ENCODE data around the gene NOL4L.

NOL4L gene

DNA sequence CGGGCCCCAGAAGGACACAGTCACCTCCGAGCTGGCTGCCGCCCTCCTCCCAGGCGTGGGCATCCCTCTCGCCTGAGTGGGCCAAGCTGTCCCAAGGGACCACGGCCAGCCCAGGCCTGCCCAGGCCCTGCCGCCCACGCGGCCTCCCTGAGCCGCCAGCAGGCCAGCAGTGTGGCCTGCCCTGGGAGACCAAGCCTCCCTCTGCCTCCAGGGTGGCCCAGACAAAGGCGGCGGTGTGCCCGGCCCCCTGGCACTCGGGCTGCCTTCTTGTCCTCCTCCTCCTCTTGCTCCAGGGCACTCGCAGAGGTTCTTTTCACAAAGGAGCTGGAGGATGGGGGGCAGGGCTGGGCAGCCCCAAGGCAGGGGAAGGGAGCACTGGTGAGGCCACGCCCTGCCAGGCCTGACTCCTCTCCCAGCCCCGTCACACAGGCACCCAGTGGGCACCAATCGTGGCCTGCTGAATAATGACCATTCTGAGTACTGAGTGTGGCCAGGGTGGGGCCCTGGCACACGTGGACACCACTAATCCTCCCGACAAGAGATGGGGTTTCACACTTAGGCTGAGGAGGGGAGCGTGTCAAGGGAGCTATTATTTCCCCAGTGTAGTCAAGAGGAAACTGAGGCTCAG lies 25.3 kb downstream of the NOL4L start:
- no peak for DNase-seq

DNA sequence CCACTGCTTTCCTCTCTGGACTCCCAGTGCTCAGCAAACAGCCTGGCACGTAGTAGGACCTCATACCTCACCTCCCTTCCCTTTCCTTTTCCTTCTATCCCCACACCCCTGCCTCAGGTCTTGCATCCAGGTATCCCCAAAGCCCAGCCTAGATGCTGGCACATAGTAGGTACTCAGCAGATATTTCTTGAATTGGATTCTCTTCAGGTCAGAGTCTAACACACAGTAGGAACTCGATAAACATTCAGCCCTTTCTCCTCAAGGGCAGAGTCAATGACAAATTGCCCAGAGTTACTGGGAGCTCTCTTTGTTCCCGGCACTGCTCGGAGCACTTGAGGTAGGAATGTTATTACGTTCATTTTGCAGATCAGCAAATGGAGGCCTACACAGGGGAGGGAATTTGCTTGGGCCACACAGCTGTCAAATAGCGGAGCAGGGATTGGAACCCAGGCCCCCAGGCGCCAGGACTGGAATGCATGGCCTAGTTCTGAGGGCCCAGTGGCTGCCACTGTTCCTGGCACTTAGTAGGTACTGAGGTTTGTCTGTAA lies 25.9 kb downstream of the NOL4L start:
- no peak for DNase-seq

DNA sequence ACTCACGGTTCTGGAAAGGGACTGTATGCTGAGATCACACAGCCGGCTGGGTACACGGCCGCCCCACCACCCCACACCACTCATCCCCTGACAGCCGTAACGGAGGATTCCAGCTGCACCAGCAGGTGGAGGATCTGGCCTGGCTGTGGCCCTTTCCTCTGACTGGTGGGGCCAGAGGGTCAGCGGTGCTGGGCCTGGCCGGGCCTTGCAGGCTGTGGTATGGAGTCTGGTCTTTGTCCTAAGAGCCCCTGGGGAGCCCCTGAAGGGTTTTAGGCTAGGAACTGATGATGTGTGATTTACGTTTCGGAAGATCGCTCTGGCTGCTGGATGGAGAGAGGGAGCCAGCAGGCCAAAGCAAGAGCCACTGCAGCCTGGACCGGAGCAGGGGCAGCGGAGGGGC lies 26.6 kb downstream of the NOL4L start:
- DNase-seq: no peak

DNA sequence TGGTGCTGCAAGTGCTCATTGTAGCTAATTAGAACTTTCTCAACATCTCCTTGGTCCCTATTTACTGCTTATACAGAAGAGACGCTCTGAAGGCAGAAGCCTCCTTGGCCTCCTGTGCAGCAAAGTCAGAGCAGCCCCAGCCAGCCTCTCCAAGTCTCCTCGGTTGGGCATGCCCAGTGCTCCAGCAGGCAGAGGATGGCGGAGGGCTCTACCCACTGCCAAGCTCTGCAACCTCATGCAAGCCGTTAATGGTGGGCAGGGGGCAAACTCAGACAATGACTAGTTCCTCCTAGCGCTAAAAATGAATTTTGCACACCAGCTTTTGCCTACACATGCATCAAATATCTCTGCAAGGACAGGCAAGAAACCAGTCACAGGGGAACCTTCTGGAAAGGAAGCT lies 27.8 kb downstream of the NOL4L start:
- no peak for DNase-seq

DNA sequence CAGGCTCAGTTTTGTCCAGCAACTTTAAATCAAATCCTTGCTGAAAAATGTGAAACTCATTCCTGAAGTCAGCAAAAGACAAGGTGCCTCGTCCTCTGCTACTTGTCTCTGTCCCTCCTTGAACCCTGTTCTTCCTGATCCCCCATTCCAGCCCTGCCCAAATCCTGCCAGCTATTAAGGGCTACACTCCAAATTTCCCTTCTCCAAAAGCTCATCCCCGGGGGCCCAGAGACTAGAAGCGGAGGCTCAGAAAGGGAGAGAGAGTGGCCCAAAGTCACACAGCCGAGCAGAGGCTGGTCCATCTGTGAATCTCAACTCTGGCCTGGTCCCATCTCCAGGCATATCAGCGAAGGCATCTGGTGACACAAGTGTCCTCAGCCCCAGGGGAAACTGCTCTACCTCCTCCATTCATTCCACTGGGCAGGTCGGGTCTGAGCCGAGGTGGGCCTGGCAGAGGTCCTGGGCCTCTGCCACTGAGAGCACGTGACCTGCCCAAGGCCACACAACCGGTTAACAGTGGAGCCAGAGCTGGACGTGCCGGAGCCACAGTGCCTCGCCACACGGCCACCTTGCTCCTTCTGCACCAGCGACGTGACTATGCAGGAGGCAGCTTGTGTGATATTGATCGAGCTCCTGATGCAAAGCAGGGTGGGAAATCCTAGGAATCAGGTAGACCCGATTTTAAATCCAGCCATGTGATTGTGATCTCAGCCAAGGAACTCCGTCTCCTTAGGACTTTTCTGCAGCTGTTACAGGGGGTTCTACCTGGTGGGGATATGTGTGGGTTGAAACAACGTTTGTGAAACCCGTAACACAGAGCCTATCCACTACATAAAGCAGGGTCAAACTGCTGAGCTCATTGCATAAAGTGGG lies 28.6 kb downstream of the NOL4L start:
- no peak for DNase-seq

DNA sequence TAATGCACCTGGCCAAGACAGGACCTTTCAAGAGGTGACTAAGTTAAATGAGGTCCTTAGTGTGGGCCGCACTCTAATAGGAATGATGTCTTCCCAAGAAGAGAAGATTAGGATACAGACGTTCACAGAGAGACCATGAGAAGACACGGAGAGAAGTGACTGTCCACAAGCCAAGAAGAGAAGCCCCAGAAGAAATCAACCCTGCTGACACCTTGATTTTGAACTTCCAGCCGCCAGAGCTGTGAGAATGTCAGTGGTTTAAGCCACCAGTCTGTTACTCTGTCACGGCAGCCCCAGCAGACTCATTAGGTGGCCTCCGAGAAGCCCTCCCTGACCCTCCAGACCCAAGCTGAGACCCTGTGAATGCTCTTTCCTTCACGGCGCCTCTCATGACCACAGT lies 29.5 kb downstream of the NOL4L start:
- no peak for DNase-seq

DNA sequence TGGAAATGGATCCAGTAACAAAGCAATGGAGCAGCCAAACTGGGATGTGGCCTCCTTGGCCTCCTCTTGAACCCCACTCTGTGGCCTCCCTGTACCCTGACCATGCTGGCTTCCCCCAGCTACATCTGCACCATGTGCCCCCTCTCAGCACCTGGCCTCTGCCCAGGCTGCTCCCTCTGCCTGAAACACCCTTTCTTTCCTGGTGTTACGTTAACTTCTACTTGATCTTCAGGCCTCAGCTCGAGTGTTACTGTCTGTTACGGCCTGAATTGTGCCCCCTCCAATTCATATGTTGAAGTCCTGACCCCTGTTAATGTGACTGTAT lies 30.2 kb downstream of the NOL4L start:
- no peak for DNase-seq

DNA sequence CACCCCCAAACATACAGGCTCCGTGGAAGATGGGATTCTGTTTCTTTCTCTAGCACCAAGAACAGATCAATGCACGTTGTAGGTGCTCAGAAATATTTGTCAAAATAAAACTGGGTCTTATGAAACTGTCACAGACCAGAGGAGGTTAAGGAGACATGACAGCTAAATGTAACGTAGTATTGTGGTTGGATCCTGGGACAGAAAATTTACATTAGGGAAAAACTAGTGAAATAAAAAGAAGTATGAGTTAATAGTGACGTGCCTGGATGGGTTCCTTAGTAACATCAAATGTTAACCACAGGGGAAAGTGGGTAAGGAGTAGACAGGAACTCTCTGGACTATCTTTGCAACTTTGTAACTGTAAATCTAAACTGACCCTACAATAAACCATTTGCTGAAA lies 31.5 kb downstream of the NOL4L start:
- DNase-seq: no peak

DNA sequence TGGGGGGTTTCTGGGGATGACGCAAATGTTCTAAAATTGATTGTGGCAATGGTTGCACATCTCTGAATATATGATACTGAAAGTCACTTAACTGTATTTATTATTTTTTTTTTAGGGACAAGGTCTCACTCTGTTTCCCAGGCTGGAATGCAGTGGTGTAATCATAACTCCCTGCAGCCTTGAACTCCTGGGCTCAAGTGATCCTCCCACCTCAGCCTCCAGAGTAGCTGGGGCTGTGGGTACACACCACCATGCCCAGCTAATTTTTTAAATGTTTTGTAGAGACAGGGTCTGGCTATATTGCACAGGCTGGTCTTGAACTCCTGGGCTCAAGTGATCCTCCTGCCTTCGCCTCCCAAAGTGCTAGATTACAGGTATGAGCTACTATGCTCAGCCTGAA lies 33.4 kb downstream of the NOL4L start:
- no peak for DNase-seq

DNA sequence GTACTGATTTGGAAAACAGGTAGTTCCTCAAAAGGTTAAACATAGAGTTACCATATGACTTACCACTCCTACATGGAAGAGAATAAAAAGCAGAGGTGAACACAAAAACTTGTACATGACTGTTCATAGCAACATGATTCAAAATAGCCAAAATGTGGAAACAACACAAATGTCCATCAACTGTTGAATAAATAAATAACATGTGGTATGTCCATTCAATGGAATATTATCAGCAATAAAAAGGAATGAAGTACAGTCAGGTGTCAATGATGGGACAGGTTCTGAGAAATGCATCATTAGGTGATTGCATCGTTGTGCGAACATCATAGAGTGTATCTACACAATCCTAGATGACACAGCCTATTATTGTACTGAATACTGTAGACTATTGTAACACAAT lies 35.3 kb downstream of the NOL4L start:
- no peak for DNase-seq

DNA sequence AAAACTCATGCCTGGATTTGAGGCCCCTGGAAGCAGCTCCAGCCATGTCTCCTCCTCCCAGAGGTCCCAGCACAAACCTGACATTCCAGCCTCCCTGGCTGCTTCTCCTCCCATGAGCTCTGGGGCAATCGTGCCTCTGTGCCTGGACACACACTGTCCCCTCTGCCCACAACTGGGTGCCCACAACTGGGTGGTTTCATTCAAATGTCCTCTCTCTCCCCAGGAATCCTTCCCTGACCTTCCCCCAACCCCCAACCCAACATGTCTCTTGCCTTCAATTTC lies 37.4 kb downstream of the NOL4L start:
- DNase-seq: no peak

DNA sequence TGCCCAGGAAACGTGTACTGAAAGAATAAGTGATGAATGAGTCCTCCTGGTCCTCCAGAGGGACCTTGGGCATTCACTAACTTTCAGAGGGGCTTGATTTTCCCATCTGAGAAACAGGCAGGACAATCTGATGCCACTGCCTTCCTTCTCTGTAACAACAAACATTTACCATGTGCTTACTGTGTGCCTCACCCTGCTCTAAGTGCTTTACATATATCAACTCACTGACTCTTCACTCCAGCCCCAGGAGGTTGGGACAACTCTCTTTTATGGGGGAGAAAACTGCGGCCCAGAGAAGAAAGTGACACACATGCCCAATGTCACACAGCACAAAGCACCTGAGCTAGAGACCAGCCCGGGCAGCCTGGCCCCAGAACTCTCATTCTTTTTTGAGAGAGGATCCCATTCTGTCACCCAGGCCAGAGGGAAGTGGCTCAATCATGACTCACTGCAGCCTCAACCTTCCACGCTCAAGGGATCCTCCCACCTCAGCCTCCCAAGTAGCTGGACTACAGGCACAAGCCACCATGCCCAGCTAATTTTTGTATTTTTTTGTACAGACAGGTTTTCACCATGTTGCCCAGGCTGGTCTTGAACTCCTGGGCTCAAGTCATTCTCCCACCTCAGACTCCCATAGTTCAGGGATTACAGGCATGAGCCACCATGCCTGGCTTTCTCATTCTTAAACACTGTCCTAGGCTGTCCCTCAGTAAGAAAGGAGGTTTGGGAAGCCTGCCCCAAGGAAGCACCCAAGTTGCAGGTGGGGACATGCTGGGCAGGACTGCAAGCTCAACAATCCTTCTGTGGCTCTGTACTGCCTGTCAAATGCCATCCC lies 38.0 kb downstream of the NOL4L start:
- DNase-seq: no peak

DNA sequence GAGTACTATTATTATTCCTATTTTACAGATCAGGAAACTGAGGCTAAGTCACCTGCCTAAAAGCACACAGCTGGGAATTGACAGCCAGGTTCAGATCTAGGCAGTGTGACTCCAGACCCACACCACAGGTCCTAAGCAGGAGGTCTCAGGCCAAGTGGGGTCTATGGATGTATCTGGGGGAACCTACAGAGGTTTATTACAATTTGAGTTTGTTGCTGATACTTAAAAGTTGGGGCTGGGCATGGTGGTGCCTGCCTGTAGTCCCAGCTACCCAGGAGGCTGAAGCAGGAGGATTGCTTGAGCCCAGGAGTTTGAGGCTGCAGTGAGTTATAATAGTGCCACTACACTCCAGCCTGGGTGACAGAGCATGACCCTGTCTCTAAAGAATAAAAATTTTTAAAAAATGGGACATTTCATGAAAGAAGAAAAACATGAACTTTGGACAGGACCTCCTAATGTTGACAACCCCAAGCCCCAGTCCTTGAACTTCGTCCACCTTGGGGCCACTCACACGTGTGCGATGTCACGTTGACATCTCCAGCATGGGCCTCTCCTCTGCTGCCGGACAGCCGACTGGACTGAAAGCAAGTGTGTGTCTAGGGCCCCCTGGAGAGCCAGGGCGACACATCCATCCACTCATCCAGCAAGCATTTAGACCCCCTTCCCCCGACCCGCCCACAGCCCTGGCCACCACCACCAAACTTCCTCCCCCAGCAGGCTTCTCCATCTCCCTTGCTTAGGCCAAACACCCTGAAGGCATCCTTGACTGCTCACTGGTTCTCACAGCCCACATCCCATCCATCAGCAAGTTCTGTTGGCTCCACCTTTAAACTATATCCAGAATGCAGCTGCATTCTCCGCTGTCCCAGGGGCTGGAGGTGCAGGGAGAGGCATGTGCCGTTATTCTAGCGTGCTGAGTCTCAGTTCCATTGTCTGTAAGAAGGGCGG lies 40.0 kb downstream of the NOL4L start:
- no peak for DNase-seq

DNA sequence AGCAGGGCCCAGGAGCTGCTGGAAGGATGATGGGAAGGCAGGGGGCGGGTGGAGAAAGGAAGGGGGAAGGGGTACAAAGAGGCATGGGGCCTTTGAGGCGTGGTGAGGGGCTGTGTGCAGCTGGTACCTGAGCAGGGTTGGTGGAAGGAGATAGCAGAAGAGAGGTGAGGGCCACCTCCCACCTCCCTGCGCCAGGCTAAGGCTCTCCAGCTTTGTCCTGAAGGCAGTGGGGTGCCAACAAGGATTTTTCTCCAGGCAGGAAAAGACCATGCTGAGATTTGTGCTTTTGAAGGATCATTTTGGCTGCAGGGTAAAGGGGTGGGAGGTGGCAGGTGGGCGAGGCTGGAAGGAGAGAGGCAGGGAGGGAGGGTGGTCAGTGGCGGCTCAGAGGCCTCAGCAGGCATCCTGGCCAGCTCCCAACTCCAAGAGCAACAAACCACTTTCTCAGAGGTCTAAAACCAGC lies 40.8 kb downstream of the NOL4L start:
- DNase-seq: no peak

DNA sequence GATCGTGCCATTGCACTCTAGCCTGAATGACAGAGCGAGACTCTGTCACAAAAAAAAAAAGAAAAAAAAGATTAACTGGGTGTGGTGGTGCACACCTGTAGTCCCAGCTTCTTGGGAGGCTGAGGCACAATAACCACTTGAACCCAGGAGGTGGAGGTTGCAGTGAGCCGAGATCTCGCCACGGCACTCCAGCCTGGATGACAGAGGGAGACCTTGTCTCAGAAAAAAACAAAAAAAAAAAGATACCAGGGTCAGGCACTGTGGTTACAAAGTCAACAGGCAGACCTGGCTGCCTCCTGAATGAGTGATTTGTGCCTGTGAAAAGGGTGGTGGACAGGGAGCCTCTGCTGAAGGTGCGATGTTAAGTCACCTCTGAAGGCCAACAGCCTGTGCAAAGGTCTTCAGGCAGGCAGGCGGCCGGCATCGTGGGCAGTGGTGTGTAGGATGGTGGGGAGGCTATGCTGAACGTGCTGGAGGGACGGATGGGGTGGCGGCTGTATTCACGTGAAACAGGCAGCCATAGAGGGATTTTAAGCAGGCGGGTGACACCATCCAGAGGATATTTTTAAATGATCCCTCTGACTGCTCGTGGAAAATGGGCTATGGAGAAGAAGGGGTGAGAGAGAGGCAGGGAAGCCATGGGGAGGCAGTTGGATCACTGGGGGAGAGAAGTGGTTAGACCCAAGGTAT lies 41.4 kb downstream of the NOL4L start:
- DNase-seq: no peak

DNA sequence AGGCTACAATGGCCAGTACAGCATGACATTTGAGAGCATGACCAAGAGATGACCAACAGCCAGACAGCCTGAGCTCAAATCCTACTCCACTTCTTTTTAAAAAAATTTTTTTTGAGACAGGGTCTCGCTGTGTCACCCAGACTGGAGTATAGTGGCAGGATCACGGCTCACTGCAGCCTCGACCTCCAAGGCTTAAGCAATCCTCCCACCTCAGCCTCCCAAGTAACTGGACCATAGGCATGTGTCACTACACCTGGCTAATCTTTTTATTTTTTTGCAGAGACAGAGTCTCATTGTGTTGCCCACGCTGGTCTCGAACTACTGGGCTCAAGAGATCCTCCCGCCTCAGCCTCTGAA lies 42.9 kb downstream of the NOL4L start:
- DNase-seq: no peak

DNA sequence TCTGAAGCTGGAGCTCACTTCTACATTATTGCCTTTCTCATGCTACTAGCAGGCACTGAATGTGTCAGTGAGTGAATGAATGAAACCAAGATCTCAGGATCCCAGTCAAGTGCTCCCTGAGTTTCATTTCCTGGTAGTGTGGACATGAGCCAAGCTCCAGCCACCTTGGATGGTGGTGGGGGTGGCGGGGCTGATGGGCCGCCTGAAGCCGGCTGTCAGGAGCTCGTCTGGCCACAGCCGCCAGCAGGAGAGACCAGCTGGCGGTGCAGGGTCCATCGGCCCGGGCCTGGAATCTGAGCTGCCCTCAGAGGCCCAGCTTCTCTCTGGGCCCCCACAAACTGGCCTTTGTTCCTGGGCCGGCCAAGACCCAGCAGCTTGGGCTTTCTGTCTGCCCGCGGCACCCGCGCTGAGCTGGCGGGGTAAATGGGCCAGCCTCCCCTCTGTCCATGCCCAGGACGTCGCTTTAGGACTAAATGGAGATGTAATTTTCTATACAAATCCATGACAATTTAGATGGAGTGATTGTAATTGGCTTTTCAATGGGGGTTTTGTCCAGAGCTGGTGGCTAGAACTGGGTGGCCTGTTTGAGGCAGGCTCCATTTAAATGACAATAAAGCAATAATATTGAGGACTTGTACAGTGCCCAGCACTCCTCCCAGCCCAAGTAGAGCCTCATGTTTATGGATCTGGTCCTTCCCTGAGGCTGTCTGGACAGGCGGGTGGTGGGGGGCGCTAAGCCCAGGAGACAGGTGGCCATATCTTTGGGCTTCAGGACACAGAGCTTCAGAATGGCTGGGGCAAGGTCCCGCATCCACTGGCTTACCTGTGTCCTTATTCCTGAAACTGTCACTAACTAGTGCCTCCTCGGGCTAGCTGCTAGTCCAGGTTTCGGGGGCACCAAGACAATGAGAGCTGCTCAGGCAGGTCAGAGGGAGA lies 43.5 kb downstream of the NOL4L start:
- DNase-seq: no peak

DNA sequence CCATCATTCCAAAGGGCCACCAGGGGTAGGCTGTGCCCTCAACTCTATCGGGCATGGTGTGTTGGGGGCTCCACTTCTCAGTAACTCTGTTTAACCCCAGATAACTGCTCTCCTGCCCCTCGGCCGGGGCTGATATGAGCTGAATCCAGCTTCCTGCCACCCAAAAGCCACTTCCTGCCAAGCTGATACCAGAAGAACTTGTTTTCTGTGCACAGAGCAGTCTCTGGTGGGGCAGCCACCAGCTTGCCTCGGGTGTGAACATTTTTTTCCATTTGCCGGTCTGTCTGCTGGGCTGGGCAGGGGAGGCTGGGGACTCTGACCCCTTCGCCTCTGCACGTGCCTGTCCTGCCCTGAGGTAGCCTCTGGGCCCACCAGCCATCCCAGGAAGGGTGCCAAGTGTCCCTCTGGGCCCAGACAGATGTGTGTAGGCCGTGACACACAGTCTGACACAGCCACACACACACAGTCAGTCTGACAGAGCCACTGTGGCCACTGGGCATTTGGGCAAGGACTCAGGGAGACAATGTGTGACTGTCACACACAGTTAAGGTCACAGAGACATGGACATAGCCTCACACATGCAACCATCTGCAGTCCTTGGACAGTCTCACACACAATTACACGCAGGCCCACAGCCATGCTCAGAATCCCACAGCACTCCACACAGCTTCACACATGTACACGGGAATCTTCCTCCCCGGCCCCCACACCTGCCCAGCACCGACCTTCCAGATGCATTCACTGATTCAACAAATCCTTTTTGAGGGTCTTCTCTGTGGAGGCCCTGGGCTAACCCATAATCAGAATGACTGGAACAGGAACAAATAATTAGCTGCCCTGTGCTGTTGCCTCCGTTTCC lies 45.1 kb downstream of the NOL4L start:
- no peak for DNase-seq

DNA sequence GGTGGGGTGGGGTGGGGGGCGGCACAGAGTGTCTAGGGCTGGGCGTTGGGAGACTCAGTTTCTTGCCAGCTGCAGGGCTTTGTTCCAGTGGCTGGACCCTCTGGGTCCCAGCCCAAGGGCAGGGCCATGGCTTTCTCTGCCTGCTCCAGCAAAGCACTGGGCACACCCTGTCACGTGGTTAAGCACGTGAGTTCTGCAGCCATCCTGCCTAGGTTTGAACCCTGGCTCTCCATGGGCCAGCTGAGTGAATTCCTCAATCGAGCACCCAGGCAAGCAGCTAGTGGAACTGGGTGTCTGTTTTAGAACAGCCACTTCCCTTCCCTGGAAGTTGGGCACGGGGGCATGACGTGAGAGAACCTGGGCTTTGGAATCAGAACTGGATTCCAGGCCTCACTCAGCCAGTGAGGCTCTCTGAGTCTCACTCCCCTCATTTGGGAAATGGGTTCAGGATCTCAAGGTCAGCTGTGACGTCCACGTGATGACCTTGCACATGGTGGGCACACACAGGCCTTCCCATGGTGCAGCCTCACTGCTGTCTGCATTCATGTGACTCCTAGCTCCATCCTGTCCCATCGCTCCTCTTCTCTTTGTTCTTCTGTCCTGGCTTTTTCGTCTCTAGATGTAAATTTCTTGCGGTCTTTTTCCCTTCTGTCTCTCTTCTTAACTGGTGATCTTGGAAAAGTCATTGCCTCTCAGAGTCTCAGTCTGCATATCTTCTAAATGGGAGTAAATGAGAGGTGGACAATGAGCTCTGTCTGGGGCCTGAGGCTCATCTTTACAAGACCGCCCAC lies 45.9 kb downstream of the NOL4L start:
- DNase-seq: no peak
